Measurements from ENCODE around the gene ARHGAP40. TPM values are rescaled to one million over a fixed set of nuclear protein-coding genes. Genes with fewer than 3 reads are reported as not detected.

The ARHGAP40 gene
- total RNA-seq, 1 donor from 2014 or later, result not detected

DNA sequence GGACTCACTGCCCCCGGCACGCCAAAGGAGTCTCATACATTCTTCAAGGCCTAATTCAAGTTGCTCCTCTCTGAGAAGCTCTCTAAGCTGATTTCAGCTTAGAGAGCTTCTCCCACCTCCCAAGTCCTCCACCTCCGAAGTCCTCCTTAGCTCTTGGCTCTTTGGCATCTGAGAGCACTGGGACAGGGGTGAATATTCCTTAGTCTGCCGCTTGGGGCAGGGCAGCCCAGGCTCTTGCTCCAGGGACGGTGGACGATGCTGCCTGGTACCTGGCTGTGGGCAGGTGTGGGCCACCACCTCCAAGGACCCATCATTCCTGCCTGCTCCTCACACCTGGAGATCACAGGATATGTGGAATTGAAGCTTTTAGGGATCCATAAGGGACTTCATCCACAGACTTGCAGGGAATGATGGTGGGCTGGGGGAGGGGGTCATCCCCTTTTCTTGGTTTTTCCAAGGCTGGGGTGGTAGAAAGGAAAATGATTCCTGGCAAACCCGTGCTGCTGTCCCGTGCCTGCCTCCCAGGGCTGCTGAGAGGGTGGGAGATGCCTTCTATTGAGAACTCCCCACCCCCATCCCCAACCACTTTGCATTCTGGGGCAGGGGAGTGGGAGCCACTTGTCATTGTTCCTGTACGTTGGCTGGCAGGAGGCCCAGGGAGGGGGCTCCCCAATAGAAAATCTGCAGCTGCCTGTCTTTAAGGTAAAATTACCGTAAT lies 57.4 kb downstream of the ARHGAP40 start:
- Mint-ChIP-seq H3K4me1 (ENCODE audit: unreplicated experiment) (no peaks in the 10 kb centered on the region), H3K27ac (ENCODE audit: unreplicated experiment) (no peak overlapping the region), H3K27me3 (ENCODE audit: unreplicated experiment) (peaks cover 25% of the 10 kb centered on the region), H3K4me3 (ENCODE audit: unreplicated experiment) (no peak overlapping the region), H3K36me3 (ENCODE audit: unreplicated experiment) (no peaks in the 10 kb centered on the region), H3K9me3 (ENCODE audit: unreplicated experiment) (no peaks in the 10 kb centered on the region)
- DNase-seq (ENCODE audit: extremely low spot score, unreplicated experiment), result no peak
- TF ChIP-seq, protein P1, sequence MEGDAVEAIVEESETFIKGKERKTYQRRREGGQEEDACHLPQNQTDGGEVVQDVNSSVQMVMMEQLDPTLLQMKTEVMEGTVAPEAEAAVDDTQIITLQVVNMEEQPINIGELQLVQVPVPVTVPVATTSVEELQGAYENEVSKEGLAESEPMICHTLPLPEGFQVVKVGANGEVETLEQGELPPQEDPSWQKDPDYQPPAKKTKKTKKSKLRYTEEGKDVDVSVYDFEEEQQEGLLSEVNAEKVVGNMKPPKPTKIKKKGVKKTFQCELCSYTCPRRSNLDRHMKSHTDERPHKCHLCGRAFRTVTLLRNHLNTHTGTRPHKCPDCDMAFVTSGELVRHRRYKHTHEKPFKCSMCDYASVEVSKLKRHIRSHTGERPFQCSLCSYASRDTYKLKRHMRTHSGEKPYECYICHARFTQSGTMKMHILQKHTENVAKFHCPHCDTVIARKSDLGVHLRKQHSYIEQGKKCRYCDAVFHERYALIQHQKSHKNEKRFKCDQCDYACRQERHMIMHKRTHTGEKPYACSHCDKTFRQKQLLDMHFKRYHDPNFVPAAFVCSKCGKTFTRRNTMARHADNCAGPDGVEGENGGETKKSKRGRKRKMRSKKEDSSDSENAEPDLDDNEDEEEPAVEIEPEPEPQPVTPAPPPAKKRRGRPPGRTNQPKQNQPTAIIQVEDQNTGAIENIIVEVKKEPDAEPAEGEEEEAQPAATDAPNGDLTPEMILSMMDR (IDR thresholded peaks at IDR 0.05), result peak; percentile 60

DNA sequence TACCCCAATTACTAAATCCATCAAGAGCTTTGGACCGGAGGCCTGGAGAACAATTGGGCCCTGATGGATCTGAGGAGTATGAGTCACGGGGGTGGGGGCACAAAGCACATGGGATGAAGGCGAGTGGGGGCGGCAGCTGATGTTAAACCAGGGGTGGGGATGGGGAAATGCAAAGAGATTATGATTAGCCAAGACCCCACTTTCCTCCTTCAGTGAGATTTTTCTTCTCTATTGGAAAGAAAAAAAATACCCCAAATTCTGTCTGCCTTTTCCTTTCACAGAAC lies 57.9 kb downstream of the ARHGAP40 start:
- no peaks in the 10 kb centered on the region for H3K36me3 Mint-ChIP-seq (ENCODE audit: unreplicated experiment)
- H3K27me3 Mint-ChIP-seq (ENCODE audit: unreplicated experiment), result peaks cover 26% of the 10 kb centered on the region
- no peak overlapping the region for H3K4me3 Mint-ChIP-seq (ENCODE audit: unreplicated experiment)
- H3K27ac Mint-ChIP-seq (ENCODE audit: unreplicated experiment), result no peak overlapping the region
- TF ChIP-seq, protein P1 (IDR thresholded peaks at IDR 0.05), result no peak
- no peak for DNase-seq (ENCODE audit: extremely low spot score, unreplicated experiment)
- no peaks in the 10 kb centered on the region for H3K4me1 Mint-ChIP-seq (ENCODE audit: unreplicated experiment)
- H3K9me3 Mint-ChIP-seq (ENCODE audit: unreplicated experiment), result no peaks in the 10 kb centered on the region

DNA sequence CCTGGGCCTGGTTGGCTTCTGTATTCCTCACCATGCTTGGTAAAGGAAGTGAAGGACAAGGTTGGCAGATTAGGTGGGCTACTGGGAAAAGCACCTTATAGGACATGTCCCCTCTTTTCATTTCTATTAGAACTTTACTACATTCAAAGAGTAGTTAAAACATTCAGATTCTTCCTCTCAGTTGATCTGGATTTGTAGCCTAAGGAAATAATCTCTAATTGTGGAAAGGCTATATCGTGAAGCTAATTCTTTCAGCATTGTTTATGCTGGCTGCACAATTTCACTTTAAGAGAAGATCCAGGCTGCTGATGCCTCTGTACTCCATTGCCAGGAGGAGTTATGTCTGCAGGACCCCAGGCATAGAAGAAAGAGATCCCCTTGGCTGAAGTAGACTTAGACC lies 58.8 kb downstream of the ARHGAP40 start:
- no peaks in the 10 kb centered on the region for H3K4me1 Mint-ChIP-seq (ENCODE audit: unreplicated experiment)
- DNase-seq (ENCODE audit: extremely low spot score, unreplicated experiment), result no peak
- no peak overlapping the region for H3K4me3 Mint-ChIP-seq (ENCODE audit: unreplicated experiment)
- H3K36me3 Mint-ChIP-seq (ENCODE audit: unreplicated experiment), result no peaks in the 10 kb centered on the region
- TF ChIP-seq, protein P1 (IDR thresholded peaks at IDR 0.05), result no peak
- H3K27me3 Mint-ChIP-seq (ENCODE audit: unreplicated experiment), result peaks cover 35% of the 10 kb centered on the region
- H3K9me3 Mint-ChIP-seq (ENCODE audit: unreplicated experiment), result no peaks in the 10 kb centered on the region
- H3K27ac Mint-ChIP-seq (ENCODE audit: unreplicated experiment), result no peak overlapping the region

DNA sequence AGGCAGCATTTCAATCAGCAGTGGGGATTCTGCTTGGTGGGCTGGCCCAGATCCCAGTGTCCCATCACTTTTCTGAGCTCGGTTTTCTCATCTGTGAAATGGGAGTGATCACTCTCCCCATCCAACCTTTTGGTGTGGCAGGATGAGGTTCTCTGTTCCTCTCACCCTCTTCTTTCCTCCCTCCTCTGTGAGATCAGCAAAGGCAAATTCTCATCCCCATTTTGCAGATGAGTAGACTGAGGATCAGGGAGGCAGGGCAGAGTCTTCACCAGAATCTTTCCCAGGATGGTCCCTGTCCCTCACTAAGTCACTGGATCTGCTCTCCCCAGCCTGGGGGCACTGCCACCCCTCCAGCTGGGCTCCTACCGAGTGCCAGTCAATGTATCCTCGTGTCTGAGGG lies 62.1 kb downstream of the ARHGAP40 start:
- Mint-ChIP-seq H3K36me3 (ENCODE audit: unreplicated experiment) (no peaks in the 10 kb centered on the region), H3K4me1 (ENCODE audit: unreplicated experiment) (no peaks in the 10 kb centered on the region), H3K27ac (ENCODE audit: unreplicated experiment) (no peak overlapping the region), H3K27me3 (ENCODE audit: unreplicated experiment) (peaks cover 44% of the 10 kb centered on the region), H3K4me3 (ENCODE audit: unreplicated experiment) (no peak overlapping the region), H3K9me3 (ENCODE audit: unreplicated experiment) (no peaks in the 10 kb centered on the region)
- DNase-seq (ENCODE audit: extremely low spot score, unreplicated experiment), result no peak
- TF ChIP-seq, protein P1 (IDR thresholded peaks at IDR 0.05), result no peak

DNA sequence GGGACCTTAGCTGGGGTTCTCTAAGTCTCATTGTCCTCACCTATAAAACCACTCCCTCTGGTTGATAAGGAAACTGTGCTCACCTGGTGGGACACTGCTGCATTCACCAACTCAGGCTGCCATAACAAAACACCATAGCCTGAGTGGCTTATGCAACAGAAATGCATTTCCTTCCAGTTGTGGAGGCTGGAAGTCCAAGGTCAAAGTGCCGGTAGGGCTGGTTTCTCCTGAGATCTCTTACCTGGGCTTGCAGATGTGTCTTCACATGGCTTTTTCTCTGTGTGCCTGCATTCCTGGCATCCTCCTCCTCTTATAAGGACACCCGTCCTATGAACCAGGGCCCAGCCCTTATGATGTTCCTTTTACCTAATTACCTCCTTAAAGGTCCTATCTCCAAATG lies 62.7 kb downstream of the ARHGAP40 start:
- Mint-ChIP-seq H3K27me3 (ENCODE audit: unreplicated experiment) (peaks cover 47% of the 10 kb centered on the region), H3K4me3 (ENCODE audit: unreplicated experiment) (no peak overlapping the region), H3K36me3 (ENCODE audit: unreplicated experiment) (no peaks in the 10 kb centered on the region), H3K4me1 (ENCODE audit: unreplicated experiment) (no peaks in the 10 kb centered on the region), H3K27ac (ENCODE audit: unreplicated experiment) (no peak overlapping the region), H3K9me3 (ENCODE audit: unreplicated experiment) (no peaks in the 10 kb centered on the region)
- TF ChIP-seq, protein P1 (IDR thresholded peaks at IDR 0.05), result no peak
- no peak for DNase-seq (ENCODE audit: extremely low spot score, unreplicated experiment)

Measured in osteocyte (in vitro differentiated cells).